NCI-H1930 (cell line): ENCODE data around the gene IGFL1.
"Not testable (repeated sequence)": the region's sequence is repeated elsewhere in the genome, so short reads cannot be mapped to it uniquely, and the experiment has no call there.

ENCODE experiments used
- DNase-seq, 2 experiments: peaks; one replicate each; lab custom pipeline; 2025; lab: John Stamatoyannopoulos, UW

IGFL1 gene

DNA sequence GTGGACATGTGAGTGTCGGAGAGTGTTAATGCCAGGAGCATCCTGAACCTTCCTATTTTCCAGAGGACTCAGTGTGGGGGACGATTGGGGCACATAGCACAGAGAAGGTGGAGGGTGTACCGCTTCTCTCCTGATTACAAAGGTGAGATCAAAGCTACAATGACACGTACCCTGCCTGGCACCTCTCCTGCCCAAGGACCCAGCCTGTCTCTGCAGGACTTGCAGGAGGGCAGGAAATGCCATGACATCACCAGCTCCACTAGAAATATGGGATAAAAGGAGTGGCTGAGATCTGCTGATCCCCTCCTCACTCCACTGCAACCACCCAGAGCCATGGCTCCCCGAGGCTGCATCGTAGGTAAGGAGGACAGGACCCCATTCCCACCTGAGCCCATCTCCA lies at the start of gene IGFL1:
Gene IGFL1, plus strand, starts transcription at position 301 of the 400 bp plus-strand sequence. Its CDS starts 33 bp downstream, at position 334.
- no peak for DNase-seq

DNA sequence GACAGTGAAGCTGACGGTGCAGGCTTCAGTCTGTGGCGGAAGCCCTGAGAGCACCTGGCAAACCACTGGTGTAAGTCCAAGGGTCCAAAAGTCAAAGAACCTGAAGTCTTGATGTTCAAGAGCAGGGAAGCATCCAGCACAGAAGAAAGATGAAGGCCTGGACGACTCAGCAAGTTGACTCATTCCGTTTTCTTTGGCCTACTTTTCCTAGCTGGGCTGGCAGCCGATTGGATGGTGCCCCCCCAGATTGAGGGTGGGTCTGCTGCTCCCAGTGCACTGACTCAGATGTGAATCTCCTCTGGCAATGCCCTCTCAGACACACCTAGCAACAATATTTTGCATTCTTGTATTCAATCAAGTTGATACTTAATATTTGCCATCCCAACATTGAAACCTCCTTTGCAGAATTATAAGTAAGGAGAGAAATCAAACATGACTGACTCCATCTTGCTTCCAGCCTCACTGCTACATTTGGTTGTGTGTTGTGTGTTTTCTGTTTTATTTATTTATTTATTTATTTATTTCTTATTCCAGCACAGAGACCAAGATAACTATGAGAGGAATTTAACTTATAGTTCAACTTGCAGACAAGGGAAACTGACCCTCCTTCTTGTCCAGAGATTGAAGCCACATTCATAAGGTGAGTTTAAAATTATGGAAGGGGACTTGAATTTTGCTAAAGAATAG lies 48.7 kb upstream of the IGFL1 start:
- DNase-seq: no peak

DNA sequence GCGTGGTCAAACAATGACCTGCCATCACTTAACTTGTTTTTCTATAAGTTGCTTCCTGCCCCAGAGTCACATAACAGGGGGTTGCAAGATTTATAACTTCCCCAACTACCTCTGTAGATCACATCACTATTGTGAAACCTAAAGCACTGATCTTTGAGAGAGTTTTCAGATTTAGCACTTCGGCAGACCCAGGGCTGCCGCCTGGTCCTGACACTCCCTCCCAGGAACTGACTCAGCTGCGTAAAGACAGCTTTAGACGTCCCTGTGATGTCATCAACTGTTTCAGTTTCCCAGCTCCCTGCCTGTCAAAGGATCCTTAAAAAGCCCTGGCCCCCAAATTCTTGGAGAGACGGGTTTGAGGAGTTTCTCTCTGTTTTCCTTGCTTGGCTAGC lies 48.2 kb upstream of the IGFL1 start:
- DNase-seq: no peak

DNA sequence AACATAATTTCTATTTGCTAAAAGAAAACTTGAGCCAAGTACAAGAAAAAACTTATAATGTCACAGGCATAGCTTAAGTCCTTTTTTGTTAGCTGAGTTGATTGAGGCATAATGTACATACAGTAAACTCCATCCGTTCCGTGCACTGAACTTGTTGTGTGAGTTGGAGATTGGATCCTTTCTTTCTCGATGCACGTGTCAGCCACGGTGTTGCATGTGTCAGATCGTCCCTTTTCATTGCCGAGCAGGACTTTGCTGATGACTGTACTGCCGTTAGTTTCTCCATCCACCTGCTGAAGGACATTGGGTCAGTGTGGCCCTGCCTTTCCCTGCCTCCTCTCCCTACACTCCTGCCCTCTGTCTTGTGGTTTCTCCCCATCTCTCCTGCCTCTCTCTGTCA lies 47.1 kb upstream of the IGFL1 start:
- DNase-seq: no peak

DNA sequence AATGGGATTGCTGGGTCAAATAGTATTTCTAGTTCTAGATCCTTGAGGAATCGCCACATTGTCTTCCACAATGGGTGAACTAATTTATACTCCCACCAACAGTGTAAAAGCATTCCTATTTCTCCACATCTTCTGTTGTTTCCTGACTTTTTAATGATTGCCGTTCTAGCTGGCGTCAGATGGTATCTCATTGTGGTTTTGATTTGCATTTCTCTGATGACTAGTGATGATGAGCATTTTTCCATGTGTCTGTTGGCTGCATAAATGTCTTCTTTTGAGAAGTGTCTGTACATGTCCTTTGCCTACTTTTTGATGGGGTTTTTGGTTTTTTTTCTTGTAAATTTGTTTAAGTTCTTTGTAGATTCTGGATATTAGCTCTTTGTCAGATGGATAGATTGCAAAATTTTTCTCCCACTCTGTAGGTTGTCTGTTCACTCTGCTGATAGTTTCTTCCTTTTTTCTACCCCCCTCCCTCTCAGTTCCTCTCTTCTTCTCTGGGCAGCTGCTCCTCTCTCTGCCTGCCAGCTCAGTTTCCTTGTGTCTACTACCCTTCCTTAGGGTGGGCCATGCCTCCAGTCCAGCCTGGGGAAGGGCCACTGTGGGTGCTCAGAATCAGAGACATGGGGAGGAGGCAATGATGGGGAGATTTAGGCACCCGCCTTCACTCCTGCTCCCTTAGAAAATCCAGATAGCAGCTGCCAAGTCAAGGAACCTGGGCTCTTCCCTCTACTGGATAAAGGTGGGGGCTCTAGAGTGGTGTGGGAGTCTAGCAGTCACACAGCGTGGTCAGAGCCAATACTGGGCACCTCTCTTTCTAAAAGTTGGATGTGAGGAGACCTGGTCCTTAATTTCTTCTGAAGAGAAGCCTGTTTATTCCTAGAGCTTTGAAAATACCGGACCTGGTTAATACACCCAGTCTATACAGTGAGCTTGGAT lies 44.5 kb upstream of the IGFL1 start:
- DNase-seq: not testable (repeated sequence)

DNA sequence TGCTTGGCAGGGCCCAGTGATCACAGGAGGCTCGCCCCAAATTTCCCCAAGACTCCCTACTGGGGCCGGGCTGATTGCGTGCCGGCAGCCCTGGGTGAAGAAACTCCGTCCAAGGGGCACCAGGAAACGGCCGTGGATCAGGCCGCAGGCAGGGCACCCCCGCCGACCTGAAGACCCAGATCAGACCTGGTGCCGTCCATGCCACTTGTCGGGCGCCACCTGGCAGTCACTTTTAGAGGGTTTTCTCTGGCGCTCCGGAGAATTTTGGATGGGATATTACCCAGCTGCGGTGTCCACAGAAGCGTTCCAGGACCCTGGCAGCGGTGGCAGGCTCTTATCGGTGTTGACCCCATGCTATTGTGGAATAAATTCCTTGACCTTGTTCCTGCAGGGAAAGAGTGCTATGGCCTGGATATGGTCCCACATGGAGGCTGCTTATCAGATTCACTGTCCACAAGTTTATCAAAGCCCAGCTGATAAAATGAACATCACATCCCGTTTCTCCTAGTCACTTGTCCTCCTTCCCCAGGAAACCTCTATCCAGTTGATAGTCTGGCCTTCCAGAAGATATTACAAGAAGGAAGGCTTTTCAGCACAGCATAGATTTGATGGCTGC lies 43.3 kb upstream of the IGFL1 start:
- DNase-seq: no peak

DNA sequence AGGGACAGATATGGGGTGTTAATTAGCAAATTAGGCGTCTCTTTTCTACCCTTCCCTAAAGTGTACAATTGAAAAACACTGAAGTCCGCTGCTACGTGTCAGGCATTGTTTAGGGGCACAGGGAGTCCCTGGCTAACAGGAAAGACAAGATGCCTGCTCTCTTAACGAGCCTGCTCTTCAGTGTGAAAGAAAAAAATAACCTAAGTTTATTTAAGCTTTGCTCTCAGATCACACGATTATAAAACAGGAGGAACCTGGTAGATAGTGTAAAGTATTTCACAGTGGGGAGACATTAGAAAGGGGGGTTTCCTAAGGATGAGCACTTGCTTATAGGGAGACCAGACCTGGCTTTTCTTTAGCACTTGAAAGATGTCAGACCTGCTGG lies 42.8 kb upstream of the IGFL1 start:
- DNase-seq: no peak

DNA sequence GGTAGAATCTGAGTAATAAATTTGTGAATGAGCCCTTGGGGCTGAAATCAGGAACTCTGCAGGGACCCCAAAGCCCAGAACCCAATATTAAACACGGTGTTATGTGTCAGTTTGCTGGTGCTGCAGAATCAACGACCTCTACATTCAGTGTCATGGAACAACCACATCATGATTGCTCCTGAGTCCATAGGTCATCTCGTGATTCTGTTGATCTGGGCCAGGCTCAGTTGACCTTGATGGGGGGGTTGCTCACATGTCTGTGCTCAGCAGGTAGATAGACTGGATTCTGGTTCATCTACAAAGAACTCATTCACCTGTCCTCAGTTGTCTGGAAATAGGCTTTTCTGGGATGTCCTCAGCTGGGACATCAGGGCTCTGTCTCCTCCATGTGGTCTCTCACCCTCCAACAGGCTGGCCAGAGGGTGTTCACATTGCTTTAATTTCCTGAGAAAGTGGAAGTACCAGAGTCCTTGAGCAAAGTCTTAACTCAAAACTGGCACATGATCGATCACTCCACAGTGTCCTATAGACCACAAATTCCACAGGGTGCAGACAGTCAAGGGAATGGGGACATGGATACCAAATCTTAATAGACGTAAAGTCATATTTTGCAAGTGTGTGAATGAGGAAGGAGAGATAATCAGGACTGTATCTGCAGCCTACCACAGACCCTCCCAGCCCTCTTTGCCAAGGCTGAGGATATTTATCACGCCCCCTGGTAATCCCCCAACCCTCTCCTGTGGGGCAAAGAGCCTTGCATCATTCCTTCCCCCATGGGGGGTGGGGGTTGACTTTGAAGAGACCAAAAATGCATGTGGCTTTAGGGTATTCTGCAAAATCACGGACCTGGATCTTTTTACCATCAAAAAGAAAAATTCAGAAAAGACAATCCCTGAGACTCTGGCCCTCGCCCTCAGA lies 39.3 kb upstream of the IGFL1 start:
- DNase-seq: no peak

DNA sequence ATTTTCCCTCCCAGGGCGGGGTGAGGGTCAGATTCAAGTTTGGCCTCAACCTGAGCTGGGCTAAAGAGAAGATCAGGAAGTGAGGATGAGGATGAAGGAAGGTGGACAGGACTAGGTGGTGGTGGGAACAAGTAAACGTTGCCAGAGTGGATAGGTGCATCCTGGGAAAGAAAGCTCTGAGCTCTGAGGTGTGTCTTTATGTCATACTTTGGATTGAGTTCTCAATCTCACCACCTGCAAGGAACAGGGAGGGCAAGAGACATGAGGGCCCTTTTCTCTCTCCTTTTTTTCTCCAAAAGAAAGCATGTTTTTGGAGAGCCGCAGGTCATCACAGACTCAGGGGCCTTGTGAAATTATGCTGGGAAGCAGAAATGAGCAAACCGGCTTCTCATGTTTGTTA lies 38.2 kb upstream of the IGFL1 start:
- DNase-seq: no peak

DNA sequence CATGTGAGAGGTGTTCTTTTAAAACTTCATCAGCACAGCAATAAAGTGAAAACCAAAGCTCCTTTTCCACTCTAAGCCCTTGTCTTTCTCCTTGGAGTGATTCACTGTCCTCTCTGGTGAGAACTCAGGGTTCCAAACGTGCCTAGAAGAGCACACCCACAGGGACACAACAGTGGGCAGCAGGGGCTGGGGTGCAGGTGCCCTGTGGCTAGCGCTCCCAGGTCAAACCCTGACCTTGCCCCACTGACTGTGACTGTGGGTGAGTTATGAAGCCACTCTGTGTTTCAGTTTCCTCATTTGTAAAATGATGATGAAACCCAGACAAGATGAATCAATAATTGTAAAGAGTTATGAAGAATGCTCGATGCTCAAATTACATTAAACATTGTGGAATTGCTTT lies 37.6 kb upstream of the IGFL1 start:
- DNase-seq: no peak

DNA sequence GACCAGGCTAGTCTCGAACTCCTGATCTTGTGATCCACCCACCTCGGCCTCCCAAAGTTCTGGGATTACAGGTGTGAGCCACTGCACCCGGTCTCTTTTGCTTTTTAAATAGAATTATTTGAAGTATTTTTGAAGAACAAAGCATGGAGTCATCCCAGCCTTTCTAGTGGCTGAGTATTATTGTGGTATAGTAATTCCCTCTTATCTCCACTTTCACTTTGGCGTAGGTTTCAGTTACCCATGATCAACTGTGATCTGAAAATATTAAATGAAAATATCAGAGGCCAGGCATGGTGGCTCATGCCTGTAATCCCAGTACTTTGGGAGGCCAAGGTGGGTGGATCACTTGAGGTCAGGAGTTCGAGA lies 36.9 kb upstream of the IGFL1 start:
- not testable (repeated sequence) for DNase-seq

DNA sequence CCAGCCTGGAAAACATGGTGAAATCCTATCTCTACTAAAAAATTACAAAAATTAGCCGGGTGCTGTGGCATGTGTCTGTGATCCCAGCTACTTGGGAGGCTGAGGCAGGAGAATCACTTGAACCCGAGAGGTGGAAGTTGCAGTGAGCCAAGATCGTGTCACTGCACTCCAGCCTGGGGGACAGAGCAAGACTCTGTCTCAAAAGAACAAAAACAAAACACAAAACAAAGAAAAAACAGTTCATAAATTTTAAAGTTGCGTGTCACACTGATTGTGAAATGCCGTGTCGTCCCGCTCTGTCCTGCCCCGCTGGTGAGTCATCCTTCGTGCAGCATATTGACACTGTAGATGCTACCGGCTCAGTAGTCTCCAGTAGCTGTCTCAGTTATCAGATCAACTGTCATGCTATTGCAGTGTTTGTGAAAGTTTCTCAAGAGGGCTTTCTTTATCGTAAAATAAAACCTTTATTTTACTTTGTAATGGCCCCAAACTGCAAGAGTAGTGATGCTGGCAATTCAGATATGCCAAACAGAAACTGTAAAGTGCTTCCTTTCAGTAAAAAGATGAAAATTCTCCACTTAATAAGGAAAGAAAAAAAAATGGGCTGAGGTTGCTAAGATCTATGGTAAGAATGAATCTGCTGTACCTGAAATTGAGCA lies 36.4 kb upstream of the IGFL1 start:
- no peak for DNase-seq

DNA sequence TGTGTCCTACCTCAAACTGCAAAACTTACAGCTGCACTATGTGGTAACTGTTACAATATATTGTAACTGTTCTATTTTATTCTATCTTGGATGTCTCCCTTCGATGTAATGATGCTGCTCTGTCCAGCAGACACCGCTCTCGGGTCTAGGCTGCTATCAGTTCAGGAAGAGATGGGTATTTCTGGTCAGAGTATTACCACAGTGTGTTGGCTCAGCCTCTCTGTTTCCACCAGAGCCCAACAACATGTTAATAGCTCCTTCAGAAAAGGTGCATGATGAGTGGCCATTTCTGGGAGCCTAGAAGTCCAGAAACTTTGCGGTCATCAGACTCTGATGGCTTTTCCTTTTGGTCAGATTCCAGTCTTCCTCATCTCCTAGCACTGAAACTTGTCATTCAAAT lies 35.9 kb upstream of the IGFL1 start:
- no peak for DNase-seq

DNA sequence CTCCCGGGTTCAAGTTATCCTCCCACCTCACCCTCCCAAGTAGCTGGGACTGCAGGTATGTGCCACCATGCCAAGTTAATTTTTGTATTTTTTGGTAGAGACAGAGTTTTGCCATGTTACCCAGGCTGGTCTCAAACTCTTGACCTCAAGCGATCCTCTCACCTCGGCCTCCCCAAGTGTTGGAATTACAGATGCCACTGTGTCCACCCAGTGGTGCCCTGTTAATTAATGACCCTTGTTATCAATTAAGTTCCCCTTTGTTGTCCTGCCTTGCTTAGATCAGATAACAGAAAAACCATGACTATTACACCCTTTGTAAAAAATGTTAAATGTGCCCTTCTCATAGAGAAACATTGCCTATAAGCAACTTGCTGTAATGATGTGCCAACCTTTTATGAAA lies 34.4 kb upstream of the IGFL1 start:
- no peak for DNase-seq

DNA sequence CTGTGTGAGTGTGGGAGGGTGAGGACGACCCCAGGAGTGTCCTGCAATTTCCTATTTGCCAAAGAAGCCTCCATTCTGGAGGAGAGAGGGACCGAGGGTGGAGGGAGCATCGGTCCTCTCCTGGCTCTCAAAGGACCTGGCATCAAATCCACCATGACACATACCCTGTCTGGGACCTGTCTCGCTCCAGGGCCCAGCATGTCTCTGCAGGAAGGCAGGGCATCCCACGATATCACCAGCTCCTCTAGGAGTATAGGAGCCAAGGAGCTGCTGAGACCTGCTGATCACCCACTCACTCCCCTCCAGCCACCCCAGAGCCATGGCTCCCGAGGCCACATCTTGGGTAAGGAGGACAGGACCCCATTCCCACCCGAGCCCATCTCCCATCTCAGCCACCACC lies 33.6 kb upstream of the IGFL1 start:
- DNase-seq: not testable (repeated sequence)

DNA sequence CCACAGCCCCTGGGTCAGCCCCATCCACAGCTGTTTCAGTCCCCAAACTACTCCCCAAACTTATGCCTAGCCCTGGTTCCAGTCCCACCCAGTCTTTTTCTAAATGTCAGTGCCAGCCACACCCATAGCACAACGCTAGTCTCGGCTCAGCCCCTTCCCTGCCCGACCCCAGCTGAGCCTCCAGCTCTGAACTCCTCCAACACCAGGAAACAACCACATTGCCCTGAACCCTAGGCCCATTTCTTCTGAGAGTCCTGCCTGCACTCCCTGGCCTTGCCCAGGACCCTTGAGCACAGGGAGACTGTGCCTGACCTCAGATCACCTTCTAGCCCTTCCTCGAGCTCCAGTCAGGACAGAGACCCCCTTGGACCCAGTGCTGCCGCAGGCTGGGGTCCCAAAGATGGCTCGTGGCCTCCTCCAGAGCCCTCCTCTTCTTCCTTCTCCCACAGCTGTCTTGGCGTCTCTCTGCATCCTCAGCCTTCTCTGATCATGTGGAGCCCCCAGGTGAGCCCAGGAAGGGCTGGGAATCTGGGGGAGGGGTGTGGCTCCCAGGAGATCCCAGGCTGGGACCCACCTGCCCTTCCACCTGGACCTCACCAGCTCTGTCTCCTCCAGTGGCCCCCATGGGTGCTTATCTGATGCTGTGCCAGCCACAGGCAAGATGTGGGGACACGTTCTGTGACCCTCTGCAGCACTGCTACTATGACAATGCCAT lies 33.0 kb upstream of the IGFL1 start:
- DNase-seq: no peak

DNA sequence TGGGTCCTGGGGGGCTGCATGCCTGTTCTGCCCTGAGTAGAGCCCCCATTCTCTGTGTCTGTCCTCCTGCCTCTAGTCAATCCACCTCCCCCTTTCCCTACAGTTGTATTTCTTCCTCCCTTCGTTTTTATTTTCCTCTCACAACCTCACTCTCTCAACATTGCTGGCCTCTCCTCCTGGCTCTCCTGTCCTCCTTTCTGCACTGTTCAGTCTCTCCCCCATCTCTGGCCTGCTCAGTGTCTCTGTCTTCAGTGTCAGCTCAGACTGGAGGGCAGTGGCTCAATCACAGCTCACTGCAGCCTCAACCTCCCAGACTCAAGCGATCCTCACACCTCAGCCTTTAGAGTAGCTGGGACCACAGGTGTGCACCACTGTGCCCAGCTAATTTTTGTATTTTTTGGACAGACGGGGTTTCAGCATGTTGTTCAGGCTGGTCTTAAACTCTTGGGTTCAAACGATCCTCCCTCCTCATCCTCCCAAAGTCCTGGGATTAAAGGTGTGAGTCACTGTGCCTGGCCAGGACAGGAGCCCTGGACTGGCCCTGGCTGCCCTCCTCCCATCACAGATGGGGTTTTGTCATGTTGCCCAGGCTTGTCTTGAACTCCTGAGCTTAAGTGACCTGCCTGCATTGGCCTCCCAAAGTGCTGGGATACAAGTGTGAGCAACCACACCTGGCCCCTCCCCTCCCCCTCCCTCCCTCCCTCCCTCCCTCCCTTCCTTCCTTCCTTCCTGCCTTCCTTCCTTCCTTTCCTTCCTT lies 32.0 kb upstream of the IGFL1 start:
- no peak for DNase-seq

DNA sequence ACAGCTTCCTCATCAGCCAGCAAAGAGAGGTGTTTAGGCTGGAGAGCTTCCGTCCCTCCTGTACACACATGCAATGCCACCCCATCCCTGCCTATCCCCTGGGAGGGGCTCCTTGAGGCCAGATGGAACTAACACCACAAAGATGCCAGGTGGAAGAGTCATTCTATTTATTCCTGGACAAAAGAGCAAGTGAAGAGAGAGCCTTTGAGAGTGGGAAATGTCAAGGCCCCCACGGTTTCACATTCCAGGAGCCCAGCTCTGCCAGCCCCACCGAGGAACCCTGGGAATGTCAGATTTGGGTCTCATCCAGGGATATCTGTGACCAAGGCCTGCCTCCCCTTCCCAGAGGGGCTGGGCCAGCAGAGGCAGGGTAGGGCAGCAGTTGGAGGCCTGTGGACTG lies 30.8 kb upstream of the IGFL1 start:
- DNase-seq: no peak

DNA sequence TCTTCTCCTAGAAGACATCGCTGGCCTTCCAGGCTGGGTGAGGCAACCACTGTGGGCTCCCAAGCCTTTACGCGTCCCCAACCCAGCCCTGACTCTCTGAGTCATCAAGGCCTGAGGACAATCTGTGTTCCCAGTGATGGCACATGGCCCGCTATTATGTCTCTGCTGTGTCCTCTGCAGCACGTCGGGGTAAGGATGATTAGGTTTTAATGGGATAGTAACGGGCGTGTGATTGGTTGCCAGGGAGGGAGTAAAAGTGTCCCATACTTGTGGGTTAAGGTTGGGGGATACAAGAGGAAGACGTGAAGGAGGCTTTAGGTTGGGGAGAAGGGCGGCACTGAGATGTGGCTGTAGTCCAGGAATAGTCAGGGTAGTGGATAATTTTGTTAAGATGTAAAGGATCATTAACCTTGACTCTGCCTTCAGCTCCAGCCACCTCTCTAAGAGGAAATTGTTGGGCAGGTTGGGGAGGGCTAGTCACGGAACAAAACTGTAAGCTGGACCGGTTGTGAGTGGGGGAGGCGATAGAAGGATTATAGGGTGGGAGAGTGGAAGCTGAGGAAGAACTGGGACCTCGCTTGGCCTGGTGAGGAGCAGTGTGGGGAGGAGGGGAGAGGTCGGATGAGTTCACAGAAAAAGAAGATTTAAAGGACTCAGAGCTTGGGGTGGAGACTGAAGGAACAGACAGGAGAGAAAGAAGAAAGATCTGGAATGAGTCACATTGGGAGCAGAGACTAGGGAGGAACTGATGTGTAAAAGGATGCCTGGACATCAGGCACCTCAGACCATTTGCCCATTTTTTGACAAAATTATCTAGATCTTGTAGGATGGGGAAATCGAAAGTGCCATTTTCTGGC lies 27.9 kb upstream of the IGFL1 start:
- no peak for DNase-seq
